ENCODE data around the gene DPF3.

DNA sequence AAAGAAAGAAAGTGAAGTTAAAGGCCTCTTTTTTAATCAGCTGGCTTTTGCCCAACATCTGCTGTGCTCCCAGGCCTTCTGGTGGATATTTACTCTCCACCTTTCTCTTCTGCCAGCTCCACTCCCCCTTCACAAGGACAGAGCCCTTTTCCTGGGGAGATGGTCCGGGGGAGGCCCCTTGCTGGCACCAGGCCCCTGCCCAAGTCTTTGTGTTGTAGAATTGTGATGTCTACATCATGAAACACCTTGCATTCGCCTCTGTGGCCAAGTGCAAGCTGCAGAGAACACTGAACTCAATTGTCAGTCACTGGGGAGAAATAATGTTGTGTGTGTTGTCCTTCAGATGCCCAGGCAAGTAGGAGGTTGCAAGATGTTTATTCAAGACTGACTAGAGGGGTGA lies 150.3 kb downstream of the DPF3 start:
- TF ChIP-seq CTCF (IDR thresholded peaks at IDR 0.05) (no peak), POLR2A (IDR thresholded peaks at IDR 0.05) (no peak)

All from right lobe of liver (tissue), 4 donors.